ENCODE measurements around the gene TPSD1. TPM values are rescaled to one million over a fixed set of nuclear protein-coding genes. Genes with fewer than 3 reads are reported as not detected.

Gene TPSD1
- total and polyA plus RNA-seq, 2 donors (not counting 1 experiment from before 2014, with no cell fraction given) = not detected

DNA sequence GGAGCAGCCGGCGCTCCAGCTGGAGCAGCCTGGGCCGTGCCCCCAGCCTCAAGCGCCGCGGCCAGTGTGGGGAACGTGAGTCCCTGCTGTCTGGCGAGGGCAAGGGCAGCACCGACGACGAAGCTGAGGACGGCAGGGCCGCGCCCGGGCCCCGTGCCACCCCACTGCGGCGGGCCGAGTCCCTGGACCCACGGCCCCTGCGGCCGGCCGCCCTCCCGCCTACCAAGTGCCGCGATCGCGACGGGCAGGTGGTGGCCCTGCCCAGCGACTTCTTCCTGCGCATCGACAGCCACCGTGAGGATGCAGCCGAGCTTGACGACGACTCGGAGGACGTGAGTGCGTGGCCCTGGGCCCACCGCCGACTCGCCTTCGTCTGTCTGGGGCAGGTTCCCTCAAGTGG lies 46.8 kb upstream of the TPSD1 start:
- Histone ChIP-seq H3K4me1 (ENCODE audit: control insufficient read depth in 2 of 2, insufficient read depth in 2 of 2, low read length in 2 of 2) (no peaks in the 10 kb centered on the region), H3K27me3 (replicated peaks in 1 of 4; ENCODE audit: control extremely low read depth in 1 of 4, control insufficient read depth in 3 of 4, insufficient read depth in 4 of 4, low read length in 3 of 4) (no peaks in the 10 kb centered on the region), H2AFZ (ENCODE audit: insufficient read depth, low read depth, low read length, poor library complexity, severe bottlenecking) (no peak overlapping the region), H3K36me3 (replicated peaks in 1 of 2; ENCODE audit: control extremely low read depth in 1 of 2, control insufficient read depth in 1 of 2, extremely low read depth in 1 of 2, insufficient read depth in 2 of 2, low read length in 1 of 2) (no peaks in the 10 kb centered on the region), H3K4me3 (ENCODE audit: control extremely low read depth in 1 of 5, extremely low read depth in 1 of 5, insufficient read depth in 1 of 5, low read depth in 2 of 5, low read length in 4 of 5) (no peak overlapping the region), H4K20me1 (ENCODE audit: control insufficient read depth, insufficient read depth, low read length, poor library complexity, severe bottlenecking) (no peaks in the 10 kb centered on the region), H3K27ac (ENCODE audit: low read length in 2 of 2) (no peak overlapping the region), H3K4me2 (replicated peaks; ENCODE audit: low read depth, low read length, poor library complexity, severe bottlenecking) (no peak overlapping the region), H3K9ac (ENCODE audit: low read length) (no peak overlapping the region), H3K9me3 (ENCODE audit: control extremely low read depth in 1 of 3, control insufficient read depth in 2 of 3, insufficient read depth in 1 of 3, low read length in 2 of 3) (no peaks in the 10 kb centered on the region), H3K79me2 (ENCODE audit: control insufficient read depth, insufficient read depth, low read length) (no peaks in the 10 kb centered on the region)
- TF ChIP-seq EZH2 (IDR thresholded peaks at IDR 0.05; ENCODE audit: borderline replicate concordance, insufficient read depth, low read depth, low read length, poor library complexity, severe bottlenecking) (no peak), CTCF (IDR thresholded peaks at IDR 0.05) (no peak)
- ATAC-seq (ENCODE audit: low read depth) (no peak), DNase-seq (no peak)
- ChIA-PET POLR2A (no interaction called here), CTCF (no interaction called here)
- Mint-ChIP-seq H3K27me3 (no peaks in the 10 kb centered on the region), H3K4me1 (no peaks in the 10 kb centered on the region), H3K27ac (no peak overlapping the region), H3K4me3 (no peak overlapping the region), H3K9me3 (ENCODE audit: insufficient read depth) (no peaks in the 10 kb centered on the region)
- WGBS (ENCODE audit: insufficient coverage) = 95% methylated on average over 43 of the region's 43 CpGs
- intact Hi-C loops (cut with micrococcal nuclease) = no loop called here

GRCh38 chr16:1210461-1210860 lies 45.4 kb upstream of the TPSD1 start:
- H3K27me3 ChIP-seq (replicated peaks in 1 of 4; ENCODE audit: control extremely low read depth in 1 of 4, control insufficient read depth in 3 of 4, insufficient read depth in 4 of 4, low read length in 3 of 4) = no peaks in the 10 kb centered on the region
- no peaks in the 10 kb centered on the region for H3K79me2 ChIP-seq (ENCODE audit: control insufficient read depth, insufficient read depth, low read length)
- Mint-ChIP-seq H3K4me1 (no peaks in the 10 kb centered on the region), H3K4me3 (no peak overlapping the region), H3K27me3 (no peaks in the 10 kb centered on the region), H3K27ac (no peak overlapping the region), H3K9me3 (ENCODE audit: insufficient read depth) (no peaks in the 10 kb centered on the region)
- no peak overlapping the region for H2AFZ ChIP-seq (ENCODE audit: insufficient read depth, low read depth, low read length, poor library complexity, severe bottlenecking)
- H3K27ac ChIP-seq (ENCODE audit: low read length in 2 of 2) = no peak overlapping the region
- ChIA-PET CTCF (no interaction called here), POLR2A (no interaction called here)
- DNase-seq (no peak), ATAC-seq (ENCODE audit: low read depth) (no peak)
- WGBS (ENCODE audit: insufficient coverage) = 86% methylated on average over 15 of the region's 23 CpGs
- TF ChIP-seq CTCF (IDR thresholded peaks at IDR 0.05) (no peak), EZH2 (IDR thresholded peaks at IDR 0.05; ENCODE audit: borderline replicate concordance, insufficient read depth, low read depth, low read length, poor library complexity, severe bottlenecking) (no peak)
- no peak overlapping the region for H3K4me3 ChIP-seq (ENCODE audit: control extremely low read depth in 1 of 5, extremely low read depth in 1 of 5, insufficient read depth in 1 of 5, low read depth in 2 of 5, low read length in 4 of 5)
- no peaks in the 10 kb centered on the region for H4K20me1 ChIP-seq (ENCODE audit: control insufficient read depth, insufficient read depth, low read length, poor library complexity, severe bottlenecking)
- H3K9ac ChIP-seq (ENCODE audit: low read length) = no peak overlapping the region
- H3K9me3 ChIP-seq (ENCODE audit: control extremely low read depth in 1 of 3, control insufficient read depth in 2 of 3, insufficient read depth in 1 of 3, low read length in 2 of 3) = no peaks in the 10 kb centered on the region
- intact Hi-C loops (cut with micrococcal nuclease) = no loop called here
- H3K36me3 ChIP-seq (replicated peaks in 1 of 2; ENCODE audit: control extremely low read depth in 1 of 2, control insufficient read depth in 1 of 2, extremely low read depth in 1 of 2, insufficient read depth in 2 of 2, low read length in 1 of 2) = no peaks in the 10 kb centered on the region
- H3K4me2 ChIP-seq (replicated peaks; ENCODE audit: low read depth, low read length, poor library complexity, severe bottlenecking) = no peak overlapping the region
- H3K4me1 ChIP-seq (ENCODE audit: control insufficient read depth in 2 of 2, insufficient read depth in 2 of 2, low read length in 2 of 2) = no peaks in the 10 kb centered on the region
